Stimulated activated naive CD8-positive, alpha-beta T cell treated with anti-CD3 and anti-CD28 coated beads, Interleukin-15, amount 100 ng/mL, for 72 hours (primary cell): ENCODE results near the gene C2orf68.
"Not testable (repeated sequence)": the region's sequence is repeated elsewhere in the genome, so short reads cannot be mapped to it uniquely, and the experiment has no call there.

Experiments used
- ATAC-seq: fragments of 150-1000 bp; cut with Tn5 transposase; 2 replicates; pipeline ENCODE4 v1.10.0; 2021; ENCODE audit warnings: mild to moderate bottlenecking, moderate library complexity
- DNase-seq, 2 donors: peaks; one replicate each; pipeline ENCODE4 v3.0.0; 2021 to 2022
- H3K27ac Mint-ChIP-seq, 2 donors: one replicate each; pipeline ENCODE4 v1.8.0; 2022; ENCODE audit warnings: mild to moderate bottlenecking in 2 of 2, mixed read lengths in 2 of 2, moderate library complexity in 2 of 2
- H3K27me3 Mint-ChIP-seq: one replicate; pipeline ENCODE4 v1.8.0; 2022; ENCODE audit warnings: mixed read lengths
- H3K4me1 Mint-ChIP-seq: one replicate; pipeline ENCODE4 v1.8.0; 2022; ENCODE audit warnings: mild to moderate bottlenecking, mixed read lengths
- H3K4me3 Mint-ChIP-seq, 2 donors: one replicate each; pipeline ENCODE4 v1.8.0; 2022; ENCODE audit warnings: mild to moderate bottlenecking in 2 of 2, mixed read lengths in 2 of 2, moderate library complexity in 1 of 2
- H3K9me3 Mint-ChIP-seq, 2 donors: one replicate each; pipeline ENCODE4 v1.8.0; 2022; ENCODE audit warnings: mixed read lengths in 2 of 2

The C2orf68 gene

GRCh38 chr2:85560403-85560726 is 51.5 kb downstream of the C2orf68 start:
- peaks cover 55% of the 10 kb centered on the region for H3K4me1 Mint-ChIP-seq
- not testable (repeated sequence) for ATAC-seq, H3K9me3 Mint-ChIP-seq, H3K27me3 Mint-ChIP-seq, DNase-seq
- peak overlapping the region; percentile 90 to 99 for H3K4me3 Mint-ChIP-seq
- H3K27ac Mint-ChIP-seq: peak overlapping the region; percentile 54 to 95

DNA sequence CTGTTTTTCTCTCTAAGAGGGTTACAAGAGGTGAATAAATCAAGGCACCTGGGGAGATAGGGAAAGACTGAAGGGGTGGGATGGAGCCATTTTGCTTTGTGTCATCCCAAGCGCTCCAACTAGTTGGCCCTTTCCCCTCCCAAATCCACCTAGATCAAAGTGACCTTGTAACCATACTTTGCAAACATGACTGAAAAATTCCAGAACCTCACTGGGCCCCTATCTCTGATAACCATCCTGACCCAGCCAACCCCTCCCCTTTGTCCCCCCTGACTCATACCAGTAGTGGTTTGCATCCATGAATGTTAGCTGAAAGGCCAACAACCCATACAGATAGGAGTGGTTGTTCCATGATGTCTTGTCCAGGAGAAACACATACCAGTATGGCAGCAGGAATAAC is 53.7 kb downstream of the C2orf68 start:
- Mint-ChIP-seq H3K4me3 (no peak overlapping the region), H3K4me1 (peaks cover 47% of the 10 kb centered on the region), H3K27me3 (no peaks in the 10 kb centered on the region), H3K9me3 (no peaks in the 10 kb centered on the region), H3K27ac (no peak overlapping the region)
- DNase-seq (no peak), ATAC-seq (no peak)

DNA sequence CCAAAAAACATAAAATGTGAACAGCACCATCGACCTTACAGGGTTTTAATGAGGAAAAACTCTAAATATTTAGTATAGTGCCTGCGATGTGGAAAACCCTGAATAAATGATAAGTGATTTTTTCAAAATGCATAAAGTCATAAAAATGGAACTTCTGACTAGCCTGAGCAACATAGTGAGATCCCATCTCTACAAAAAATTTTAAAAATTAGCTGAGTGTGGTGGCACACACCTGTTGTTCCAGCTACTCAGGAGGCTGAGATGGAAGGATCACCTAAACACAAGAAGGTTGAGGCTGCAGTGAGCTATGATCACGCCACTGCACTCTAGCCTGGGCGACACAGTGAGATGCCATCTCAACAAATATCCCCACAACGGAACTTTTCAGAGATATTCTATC is 54.7 kb downstream of the C2orf68 start:
- H3K4me1 Mint-ChIP-seq: peaks cover 42% of the 10 kb centered on the region
- DNase-seq (no peak), ATAC-seq (no peak)
- H3K4me3 Mint-ChIP-seq: no peak overlapping the region
- H3K27ac Mint-ChIP-seq: no peak overlapping the region
- H3K27me3 Mint-ChIP-seq: no peaks in the 10 kb centered on the region
- no peaks in the 10 kb centered on the region for H3K9me3 Mint-ChIP-seq
